CD4-positive, alpha-beta memory T cell (primary cell): ENCODE results near the gene LMTK3. TPM values are rescaled to one million over a fixed set of nuclear protein-coding genes. Genes with fewer than 3 reads are reported as not detected.
A peak's percentile ranks its signal among the peaks of the same experiment; 100 is the strongest.

Experiments used
- CTCF ChIA-PET: fragments of 350-600 bp; sonication (Branson Sonifier 250); formaldehyde crosslinking; loops from one replicate; lab custom pipeline; 2021; ENCODE audit warnings: inconsistent platforms; ENCODE audit not compliant: partially characterized antibody; lab: Charles Lee
- POLR2A ChIA-PET: fragments of 350-600 bp; sonication (Branson Sonifier 250); formaldehyde crosslinking; loops from one replicate; lab custom pipeline; 2021; ENCODE audit not compliant: partially characterized antibody; lab: Charles Lee
- DNase-seq, 5 donors: peaks; one replicate each; pipeline versions ENCODE4 v3.0.0 to v3.0.0-alpha.2; 2020 to 2022; ENCODE audit warnings: mixed read lengths in 1 of 5
- H3K27ac ChIP-seq: one replicate; pipeline ENCODE4 v1.7.0; 2013; ENCODE audit warnings: low read depth, low read length
- H3K27me3 ChIP-seq: 2 replicates; pipeline ENCODE4 v1.7.0; 2013; ENCODE audit warnings: mild to moderate bottlenecking, low read length, moderate library complexity; ENCODE audit not compliant: insufficient read depth
- H3K36me3 ChIP-seq: 2 replicates; pipeline ENCODE4 v1.7.0; 2013; ENCODE audit warnings: mild to moderate bottlenecking, low read length, moderate library complexity; ENCODE audit not compliant: insufficient read depth
- H3K4me1 ChIP-seq: 2 replicates; pipeline ENCODE4 v1.7.0; 2013; ENCODE audit warnings: mild to moderate bottlenecking, low read length, moderate library complexity; ENCODE audit not compliant: insufficient read depth
- H3K4me3 ChIP-seq, 2 donors: one replicate each; pipeline ENCODE4 v1.7.0; 2013; ENCODE audit warnings: low read length in 2 of 2, mild to moderate bottlenecking in 1 of 2
- H3K9me3 ChIP-seq, 2 donors: one replicate each; pipeline ENCODE4 v1.7.0; 2013; ENCODE audit warnings: low read length in 2 of 2, control low read depth in 1 of 2; ENCODE audit not compliant: control insufficient read depth in 1 of 2
- H3K27ac Mint-ChIP-seq, 7 donors: one replicate each; pipeline ENCODE4 v1.8.0; 2020 to 2021; ENCODE audit warnings: mixed read lengths in 7 of 7, mild to moderate bottlenecking in 6 of 7, inconsistent platforms in 3 of 7, moderate library complexity in 3 of 7
- H3K27me3 Mint-ChIP-seq, 2 donors: one replicate each; pipeline ENCODE4 v1.8.0; 2020 to 2021; ENCODE audit warnings: mixed read lengths in 2 of 2
- H3K36me3 Mint-ChIP-seq, 2 donors: one replicate each; pipeline ENCODE4 v1.8.0; 2020 to 2021; ENCODE audit warnings: mixed read lengths in 2 of 2, inconsistent platforms in 1 of 2, mild to moderate bottlenecking in 1 of 2
- H3K4me1 Mint-ChIP-seq, 4 donors: one replicate each; pipeline ENCODE4 v1.8.0; 2020 to 2021; ENCODE audit warnings: mixed read lengths in 4 of 4, mild to moderate bottlenecking in 1 of 4
- H3K4me3 Mint-ChIP-seq, 8 donors: one replicate each; pipeline ENCODE4 v1.8.0; 2020 to 2021; ENCODE audit warnings: mixed read lengths in 8 of 8, mild to moderate bottlenecking in 7 of 8, moderate library complexity in 6 of 8, inconsistent platforms in 3 of 8
- H3K9me3 Mint-ChIP-seq, 8 donors: one replicate each; pipeline ENCODE4 v1.8.0; 2020 to 2021; ENCODE audit warnings: mixed read lengths in 8 of 8, mild to moderate bottlenecking in 5 of 8, inconsistent platforms in 3 of 8, moderate library complexity in 1 of 8
- intact Hi-C: fragments of 100-400 bp; cut with micrococcal nuclease; formaldehyde crosslinking; loops from one replicate; pipeline ENCODE4 v1.15.1; 2023
- polyA plus RNA-seq, 2 donors: library from polyadenylated mRNA; unstranded; fragments of 300-500 nt; fragmentation: Illumina TruSeq; gene quantifications; one replicate each; pipeline ENCODE4 v1.2.3, GENCODE V29; 2021
- total RNA-seq, 2 experiments: library from RNA; stranded (reverse); gene quantifications; one replicate each; pipeline ENCODE4 v1.2.3, GENCODE V29; 2021

Gene LMTK3
- total and polyA plus RNA-seq, 4 experiments from 2014 or later = 0.17 to 20.6 (median 18.5) TPM; not detected in 1

DNA sequence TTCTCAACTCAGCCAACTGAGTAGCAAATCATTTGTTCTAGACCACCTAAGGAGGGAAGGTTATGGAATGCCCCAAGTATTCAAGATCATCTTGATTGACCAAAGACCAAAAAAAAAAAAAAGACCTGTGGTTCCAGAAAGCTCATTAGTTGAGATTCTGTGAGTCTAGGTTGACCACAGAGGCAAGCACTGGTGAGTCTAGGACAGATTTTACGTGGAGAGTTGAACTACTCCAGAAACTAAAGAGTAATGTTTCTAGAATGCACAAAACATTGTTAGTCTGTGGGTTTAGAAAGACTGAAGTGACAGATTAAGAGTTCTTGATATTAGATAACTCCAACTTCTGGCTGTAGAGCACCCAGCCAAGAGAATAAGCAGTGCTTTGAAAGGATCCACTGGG, 46.4 kb downstream of the LMTK3 start:
- H3K27me3 ChIP-seq = no peaks in the 10 kb centered on the region
- Mint-ChIP-seq H3K4me3 (no peak overlapping the region), H3K27ac (peak overlapping the region in 2 of 7 donors; percentile 35 to 39), H3K36me3 (peaks cover 4 to 10% of the 10 kb centered on the region in 2 donors), H3K27me3 (no peaks in the 10 kb centered on the region), H3K9me3 (peaks cover 0 to 3% (median 0%) of the 10 kb centered on the region in 8 donors), H3K4me1 (peaks cover 2 to 16% (median 8%) of the 10 kb centered on the region in 4 donors)
- intact Hi-C loops = no loop called here
- H3K27ac ChIP-seq = no peak overlapping the region
- H3K36me3 ChIP-seq = peaks cover under 1% of the 10 kb centered on the region
- no peaks in the 10 kb centered on the region for H3K9me3 ChIP-seq
- H3K4me3 ChIP-seq = no peak overlapping the region
- ChIA-PET CTCF (no interaction called here), POLR2A (no interaction called here)
- peaks cover 12% of the 10 kb centered on the region for H3K4me1 ChIP-seq
- DNase-seq = no peak

DNA sequence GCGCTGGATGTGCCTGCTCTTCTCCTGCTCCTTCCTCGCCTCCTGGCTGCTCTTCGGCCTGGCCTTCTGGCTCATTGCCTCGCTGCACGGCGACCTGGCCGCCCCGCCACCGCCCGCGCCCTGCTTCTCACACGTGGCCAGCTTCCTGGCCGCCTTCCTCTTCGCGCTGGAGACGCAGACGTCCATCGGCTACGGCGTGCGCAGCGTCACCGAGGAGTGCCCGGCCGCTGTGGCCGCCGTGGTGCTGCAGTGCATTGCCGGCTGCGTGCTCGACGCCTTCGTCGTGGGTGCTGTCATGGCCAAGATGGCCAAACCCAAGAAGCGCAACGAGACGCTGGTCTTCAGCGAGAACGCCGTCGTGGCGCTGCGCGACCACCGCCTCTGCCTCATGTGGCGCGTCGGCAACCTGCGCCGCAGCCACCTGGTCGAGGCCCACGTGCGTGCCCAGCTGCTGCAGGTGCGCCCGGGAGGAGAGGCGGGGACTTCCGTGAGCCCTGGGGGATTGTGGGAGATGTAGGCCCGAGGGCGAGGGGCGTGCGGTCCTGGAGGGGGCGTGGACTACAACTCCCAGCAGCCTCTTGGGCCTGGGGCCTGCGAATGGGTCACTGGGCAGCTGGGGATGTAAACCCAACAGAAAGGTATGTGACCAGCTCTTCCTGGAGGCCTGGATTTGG, 49.5 kb downstream of the LMTK3 start:
- H3K27me3 Mint-ChIP-seq = no peaks in the 10 kb centered on the region
- intact Hi-C loops = no loop called here
- ChIA-PET POLR2A (interaction anchor here (1.2 kb wide), 1 partner anchor 19 kb away, joined by 3 read pairs; no protein-coding TSS in a partner anchor), CTCF (no interaction called here)
- no peak for DNase-seq
- no peak overlapping the region for H3K27ac ChIP-seq
- no peak overlapping the region for H3K4me3 Mint-ChIP-seq
- no peak overlapping the region for H3K4me3 ChIP-seq
- H3K9me3 ChIP-seq = no peaks in the 10 kb centered on the region
- no peak overlapping the region for H3K27ac Mint-ChIP-seq
- no peaks in the 10 kb centered on the region for H3K4me1 ChIP-seq
- peaks cover 0 to 3% (median 0%) of the 10 kb centered on the region in 8 donors for H3K9me3 Mint-ChIP-seq
- H3K27me3 ChIP-seq = no peaks in the 10 kb centered on the region
- H3K36me3 Mint-ChIP-seq = peaks cover 5 to 6% of the 10 kb centered on the region in 2 donors
- H3K36me3 ChIP-seq = no peaks in the 10 kb centered on the region
- peaks cover 0 to 2% (median 0%) of the 10 kb centered on the region in 4 donors for H3K4me1 Mint-ChIP-seq

DNA sequence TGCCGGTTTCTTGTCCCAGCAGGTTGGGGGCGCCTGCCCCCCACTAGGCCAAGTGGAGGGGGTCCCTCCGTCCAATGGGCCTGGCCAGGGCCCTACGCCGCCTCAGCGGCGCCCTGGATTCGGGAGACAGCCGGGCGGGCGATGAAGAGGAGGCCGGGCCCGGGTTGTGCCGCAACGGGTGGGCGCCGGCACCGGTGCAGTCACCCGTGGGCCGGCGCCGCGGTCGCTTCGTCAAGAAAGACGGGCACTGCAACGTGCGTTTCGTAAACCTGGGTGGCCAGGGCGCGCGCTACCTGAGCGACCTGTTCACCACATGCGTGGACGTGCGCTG, 50.0 kb downstream of the LMTK3 start:
- Histone ChIP-seq H3K36me3 (no peaks in the 10 kb centered on the region), H3K27ac (no peak overlapping the region), H3K4me1 (no peaks in the 10 kb centered on the region), H3K27me3 (no peaks in the 10 kb centered on the region), H3K9me3 (no peaks in the 10 kb centered on the region), H3K4me3 (no peak overlapping the region)
- ChIA-PET POLR2A (no interaction called here), CTCF (no interaction called here)
- DNase-seq = no peak
- Mint-ChIP-seq H3K4me1 (peaks cover 0 to 2% (median 0%) of the 10 kb centered on the region in 4 donors), H3K27ac (no peak overlapping the region), H3K9me3 (peaks cover 0 to 3% (median 0%) of the 10 kb centered on the region in 8 donors), H3K36me3 (peaks cover 7 to 8% of the 10 kb centered on the region in 2 donors), H3K27me3 (no peaks in the 10 kb centered on the region), H3K4me3 (no peak overlapping the region)
- intact Hi-C loops = no loop called here

DNA sequence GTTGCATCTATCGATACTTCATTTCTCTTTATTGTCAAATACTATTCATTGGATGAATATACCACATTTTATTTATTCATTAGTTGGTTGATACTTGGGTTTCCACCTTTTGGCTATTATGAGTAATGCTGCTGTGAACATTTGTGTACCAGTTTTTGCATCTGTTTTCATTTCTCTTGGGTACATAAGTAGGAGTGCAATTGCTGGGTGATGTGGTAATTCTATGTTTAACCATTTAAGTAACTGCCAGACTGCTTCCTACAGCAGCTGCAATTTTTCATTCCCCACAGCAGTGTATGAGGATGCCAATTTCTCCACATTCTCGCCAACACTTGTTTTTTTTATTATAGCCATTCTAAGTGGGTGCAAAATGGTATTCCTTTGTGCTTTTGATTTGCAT, 53.6 kb downstream of the LMTK3 start:
- no peaks in the 10 kb centered on the region for H3K27me3 Mint-ChIP-seq
- no peak overlapping the region for H3K27ac Mint-ChIP-seq

DNA sequence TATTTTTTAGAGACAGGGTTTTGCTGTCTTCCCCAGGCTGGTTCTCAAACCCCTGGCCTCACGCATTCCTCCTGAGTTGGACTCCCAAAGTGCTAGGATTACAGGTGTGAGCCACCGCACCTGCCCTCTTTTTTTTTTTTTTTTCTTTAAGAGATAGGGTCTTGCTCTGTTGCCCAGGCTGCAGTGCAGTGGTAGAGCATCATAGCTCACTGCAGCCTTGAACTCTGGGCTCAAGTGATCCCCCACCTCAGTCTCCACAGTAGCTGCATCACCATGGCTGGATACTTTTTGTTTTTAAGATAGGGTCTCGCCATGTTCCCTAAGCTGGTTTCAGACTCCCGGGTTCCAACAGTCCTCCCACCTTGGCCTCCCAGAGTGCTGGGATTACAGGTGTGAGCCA, 54.8 kb downstream of the LMTK3 start:
- ChIA-PET CTCF (interaction anchor here (0.7 kb wide), 1 partner anchor 31 kb away, joined by 3 read pairs; no protein-coding TSS in a partner anchor), POLR2A (no interaction called here)
- H3K27ac Mint-ChIP-seq = peak overlapping the region in 1 of 7 donors; percentile 64
- intact Hi-C loops = no loop called here
- no peaks in the 10 kb centered on the region for H3K9me3 ChIP-seq
- H3K4me3 Mint-ChIP-seq = no peak overlapping the region
- DNase-seq = no peak
- H3K36me3 Mint-ChIP-seq = peaks cover 14 to 26% of the 10 kb centered on the region in 2 donors
- H3K9me3 Mint-ChIP-seq = no peaks in the 10 kb centered on the region
- no peaks in the 10 kb centered on the region for H3K27me3 ChIP-seq
- no peaks in the 10 kb centered on the region for H3K4me1 ChIP-seq
- peaks cover 0 to 5% (median 5%) of the 10 kb centered on the region in 4 donors for H3K4me1 Mint-ChIP-seq
- no peaks in the 10 kb centered on the region for H3K27me3 Mint-ChIP-seq
- H3K4me3 ChIP-seq = no peak overlapping the region
- no peak overlapping the region for H3K27ac ChIP-seq
- H3K36me3 ChIP-seq = peaks cover 16% of the 10 kb centered on the region

More for the DNA sequence above, 53.6 kb downstream of the LMTK3 start:
- ChIA-PET CTCF (interaction anchor here (1.3 kb wide), 1 partner anchor 32 kb away, joined by 6 read pairs; no protein-coding TSS in a partner anchor), POLR2A (interaction anchor here (0.6 kb wide), 1 partner anchor 1857 kb away, joined by 4 read pairs; the partner anchor contains the start of gene CALM3)
- no peak overlapping the region for H3K4me3 ChIP-seq
- no peaks in the 10 kb centered on the region for H3K4me1 ChIP-seq
- Mint-ChIP-seq H3K4me3 (no peak overlapping the region), H3K4me1 (peaks cover 0 to 5% (median 5%) of the 10 kb centered on the region in 4 donors), H3K36me3 (peaks cover 11 to 19% of the 10 kb centered on the region in 2 donors), H3K9me3 (peaks cover 0 to 3% (median 0%) of the 10 kb centered on the region in 8 donors)
- no peaks in the 10 kb centered on the region for H3K9me3 ChIP-seq
- H3K27ac ChIP-seq = no peak overlapping the region
- H3K27me3 ChIP-seq = no peaks in the 10 kb centered on the region
- no peak for DNase-seq
- peaks cover 9% of the 10 kb centered on the region for H3K36me3 ChIP-seq
- intact Hi-C loops = no loop called here

DNA sequence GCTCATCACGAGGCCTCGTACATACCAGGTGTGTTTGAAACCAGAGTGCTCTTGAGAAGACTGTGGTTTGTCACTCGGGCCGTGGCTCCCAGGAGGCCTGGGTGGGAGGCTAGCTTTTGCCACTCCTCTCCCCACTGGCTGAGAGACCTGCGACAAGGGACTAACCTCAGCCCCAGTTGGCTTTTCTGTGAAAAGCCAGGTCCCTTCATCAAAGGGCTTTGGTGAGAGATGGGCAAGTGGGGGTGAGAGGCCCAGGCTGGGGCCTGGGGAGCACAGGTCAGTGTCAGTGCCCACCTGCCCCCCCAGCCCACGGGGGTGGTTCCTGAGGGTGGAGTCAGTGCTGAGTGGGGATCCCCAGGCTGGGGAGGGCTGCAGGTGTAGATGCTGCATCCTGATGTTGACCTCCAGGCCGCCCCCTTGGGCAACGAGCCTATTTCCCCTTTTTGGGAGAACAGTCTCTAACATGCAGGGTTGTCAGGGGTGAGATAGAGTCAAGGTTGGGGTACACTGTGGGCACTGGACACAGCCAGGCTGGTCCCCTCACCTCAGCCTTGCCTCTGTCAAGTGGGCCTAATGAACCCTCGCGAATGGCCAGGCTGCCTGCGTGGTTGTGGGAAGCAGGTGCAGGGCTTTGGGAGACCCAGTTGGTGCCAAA, 55.6 kb downstream of the LMTK3 start:
- Histone ChIP-seq H3K4me3 (no peak overlapping the region), H3K9me3 (no peaks in the 10 kb centered on the region), H3K4me1 (no peaks in the 10 kb centered on the region), H3K27ac (no peak overlapping the region), H3K27me3 (no peaks in the 10 kb centered on the region), H3K36me3 (peaks cover 25% of the 10 kb centered on the region)
- ChIA-PET POLR2A (no interaction called here), CTCF (no interaction called here)
- Mint-ChIP-seq H3K27me3 (no peaks in the 10 kb centered on the region), H3K4me3 (no peak overlapping the region), H3K27ac (no peak overlapping the region), H3K9me3 (no peaks in the 10 kb centered on the region), H3K4me1 (peaks cover 0 to 5% (median 5%) of the 10 kb centered on the region in 4 donors), H3K36me3 (peaks cover 22 to 34% of the 10 kb centered on the region in 2 donors)
- intact Hi-C loops = no loop called here
- DNase-seq = no peak

DNA sequence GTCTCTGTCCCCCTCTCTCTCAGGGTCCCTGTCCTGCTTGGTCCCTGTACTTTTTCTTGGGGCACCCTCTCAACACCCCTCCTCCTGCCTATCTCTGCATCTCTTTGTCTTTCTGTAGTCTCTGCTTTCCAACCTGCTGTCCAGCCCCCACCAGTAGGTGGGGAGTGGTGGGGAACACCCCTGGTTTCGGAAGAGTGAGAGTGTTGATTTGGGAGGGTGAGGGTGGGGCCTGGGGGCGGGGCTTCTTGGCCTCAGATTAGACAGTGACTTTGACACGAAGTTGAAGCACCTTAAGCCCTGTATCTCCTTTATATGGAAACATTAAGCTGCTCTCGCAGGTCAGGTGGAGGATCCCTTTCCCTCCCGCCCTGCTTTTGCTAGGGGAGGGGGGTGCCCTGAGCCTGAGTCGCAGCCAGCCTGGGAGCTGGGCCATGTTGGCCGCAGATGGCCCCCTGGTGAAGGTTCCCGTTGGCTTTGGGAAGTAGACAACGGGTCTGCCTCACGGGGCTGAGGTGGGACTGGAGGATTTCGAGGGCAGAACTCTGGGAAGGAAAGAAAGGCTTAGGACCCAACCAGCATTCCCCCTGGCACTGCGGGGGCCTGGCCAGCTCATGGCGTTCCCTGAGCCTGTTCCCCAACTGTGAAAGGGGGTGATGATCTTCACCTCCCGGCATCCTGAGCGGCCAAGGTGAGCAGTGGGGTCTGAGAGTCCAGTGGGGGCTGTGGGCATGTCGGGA, 56.3 kb downstream of the LMTK3 start, which contains the start of gene KCNJ14:
KCNJ14 (plus strand) TSS at position 404 of the 737 bp plus-strand sequence. CDS start 6,151 bp downstream, outside the sequence.
- no peaks in the 10 kb centered on the region for H3K9me3 Mint-ChIP-seq
- ChIA-PET CTCF (no interaction called here), POLR2A (no interaction called here)
- H3K27ac Mint-ChIP-seq = peak within 1 kb of the TSS in 1 of 7 donors; percentile 55
- no peak for DNase-seq
- intact Hi-C loops = no loop called here
- H3K36me3 ChIP-seq = peaks cover 32% of the 10 kb centered on the region
- no peaks in the 10 kb centered on the region for H3K4me1 ChIP-seq
- peaks cover 0 to 5% (median 5%) of the 10 kb centered on the region in 4 donors for H3K4me1 Mint-ChIP-seq
- no peak within 1 kb of the TSS for H3K27ac ChIP-seq
- no peaks in the 10 kb centered on the region for H3K27me3 ChIP-seq
- H3K4me3 Mint-ChIP-seq = no peak within 1 kb of the TSS
- no peak within 1 kb of the TSS for H3K4me3 ChIP-seq
- H3K9me3 ChIP-seq = no peaks in the 10 kb centered on the region
- peaks cover 27 to 38% of the 10 kb centered on the region in 2 donors for H3K36me3 Mint-ChIP-seq
- H3K27me3 Mint-ChIP-seq = no peaks in the 10 kb centered on the region
